Right atrium auricular region (tissue), 2 donors: ENCODE measurements around the gene ARHGAP12. TPM values are rescaled to one million over a fixed set of nuclear protein-coding genes. Genes with fewer than 3 reads are reported as not detected.

Experiments
- DNase-seq: peaks from one replicate; pipeline ENCODE4 v3.0.0-alpha.2; 2019; ENCODE audit warnings: low spot score
- H3K27ac ChIP-seq, 2 donors: fragments of 200-600 bp; sonication (generic); 1 replicate in 1 of 2; 2 replicates in 1 of 2; pipeline ENCODE4 v1.5.1; 2016 to 2019
- H3K27me3 ChIP-seq, 2 donors: fragments of 200-600 bp; sonication (generic); one replicate each; pipeline versions ENCODE4 v1.5.1 to v1.6.0; 2017 to 2019
- H3K36me3 ChIP-seq: fragments of 200-600 bp; sonication (generic); one replicate; pipeline ENCODE4 v1.5.1; 2016
- H3K4me1 ChIP-seq, 2 donors: fragments of 200-600 bp; sonication (generic); one replicate each; pipeline versions ENCODE4 v1.5.1 to v1.6.0; 2017 to 2019
- H3K4me3 ChIP-seq, 2 donors: fragments of 200-600 bp; sonication (generic); 1 replicate in 1 of 2; 2 replicates in 1 of 2; pipeline ENCODE4 v1.5.1; 2017 to 2019; ENCODE audit warnings: mild to moderate bottlenecking in 1 of 2, moderate library complexity in 1 of 2
- H3K9me3 ChIP-seq, 2 donors: fragments of 200-600 bp; sonication (generic); one replicate each; pipeline ENCODE4 v1.5.1; 2019
- CTCF ChIP-seq, 2 donors: fragments of 200-600 bp; sonication (generic); IDR thresholded peaks; one replicate each; pipeline ENCODE4 v1.5.1; 2019; ENCODE audit warnings: antibody characterized with exemption in 2 of 2
- total RNA-seq, 2 donors: library from RNA; depleted of rRNA; stranded (reverse); fragments of >200 nt; gene quantifications; one replicate each; pipeline ENCODE4 v1.1.0, GENCODE V29; 2016

The ARHGAP12 gene
- total RNA-seq, 2 donors from 2014 or later = 20.8 to 24.1 TPM

DNA sequence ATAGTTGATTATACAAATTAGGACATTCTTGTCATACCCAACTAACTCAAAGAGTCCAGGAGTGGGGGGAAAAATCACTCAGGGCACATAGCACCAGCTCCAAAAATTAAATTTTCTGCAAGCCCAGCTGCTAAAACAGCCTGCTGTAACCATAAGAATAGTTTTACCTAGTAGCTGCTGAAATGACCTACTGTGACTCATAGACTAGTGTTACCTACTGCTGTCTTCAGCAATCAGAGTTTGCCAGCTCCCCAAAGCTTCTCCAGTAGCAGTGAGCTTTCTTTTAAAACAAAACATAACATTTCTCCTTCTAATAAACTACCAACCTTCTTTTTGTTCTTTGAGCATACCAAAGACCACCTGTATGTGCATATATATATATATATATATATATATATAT is 4.2 kb upstream of the ARHGAP12 start:
- no peak for DNase-seq
- Histone ChIP-seq H3K9me3 (no peaks in the 10 kb centered on the region), H3K27me3 (no peaks in the 10 kb centered on the region), H3K36me3 (no peaks in the 10 kb centered on the region), H3K4me1 (peaks cover 0 to 15% of the 10 kb centered on the region in 2 donors), H3K27ac (no peak overlapping the region), H3K4me3 (no peak overlapping the region)
- TF ChIP-seq CTCF (IDR thresholded peaks at IDR 0.05) = no peak

DNA sequence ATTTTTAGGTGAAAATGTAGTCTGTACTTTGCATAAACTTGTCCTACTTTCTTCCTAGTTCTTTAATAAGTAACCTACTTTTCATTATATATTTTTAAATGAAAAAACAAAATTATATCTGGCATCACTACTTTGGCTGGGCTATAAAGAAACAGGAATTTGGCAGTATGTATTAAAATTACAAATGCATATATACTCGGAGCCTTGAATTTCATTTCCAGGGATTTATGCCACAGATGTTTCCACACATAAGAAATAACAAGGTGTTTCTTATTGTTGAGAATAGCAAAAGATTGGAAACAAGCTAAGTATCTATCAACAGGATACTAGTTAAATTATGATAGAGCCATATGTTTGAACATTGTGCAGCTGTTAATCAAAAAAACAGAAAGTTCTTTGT is 2.2 kb upstream of the ARHGAP12 start:
- peaks cover 0 to 24% of the 10 kb centered on the region in 2 donors for H3K4me1 ChIP-seq
- DNase-seq = no peak
- H3K27me3 ChIP-seq = no peaks in the 10 kb centered on the region
- H3K4me3 ChIP-seq = no peak overlapping the region
- H3K36me3 ChIP-seq = no peaks in the 10 kb centered on the region
- no peak for TF ChIP-seq CTCF (IDR thresholded peaks at IDR 0.05)
- no peaks in the 10 kb centered on the region for H3K9me3 ChIP-seq
- peak overlapping the region in 1 of 2 donors; percentile 94 for H3K27ac ChIP-seq

GRCh38 chr10:31930023-31930751 is 1.6 kb upstream of the ARHGAP12 start:
- no peak for DNase-seq
- Histone ChIP-seq H3K4me1 (peaks cover 0 to 27% of the 10 kb centered on the region in 2 donors), H3K36me3 (no peaks in the 10 kb centered on the region), H3K27ac (peak overlapping the region; percentile 94 to 98), H3K27me3 (no peaks in the 10 kb centered on the region), H3K9me3 (no peaks in the 10 kb centered on the region), H3K4me3 (peak overlapping the region; percentile 77 to 92)
- no peak for TF ChIP-seq CTCF (IDR thresholded peaks at IDR 0.05)

DNA sequence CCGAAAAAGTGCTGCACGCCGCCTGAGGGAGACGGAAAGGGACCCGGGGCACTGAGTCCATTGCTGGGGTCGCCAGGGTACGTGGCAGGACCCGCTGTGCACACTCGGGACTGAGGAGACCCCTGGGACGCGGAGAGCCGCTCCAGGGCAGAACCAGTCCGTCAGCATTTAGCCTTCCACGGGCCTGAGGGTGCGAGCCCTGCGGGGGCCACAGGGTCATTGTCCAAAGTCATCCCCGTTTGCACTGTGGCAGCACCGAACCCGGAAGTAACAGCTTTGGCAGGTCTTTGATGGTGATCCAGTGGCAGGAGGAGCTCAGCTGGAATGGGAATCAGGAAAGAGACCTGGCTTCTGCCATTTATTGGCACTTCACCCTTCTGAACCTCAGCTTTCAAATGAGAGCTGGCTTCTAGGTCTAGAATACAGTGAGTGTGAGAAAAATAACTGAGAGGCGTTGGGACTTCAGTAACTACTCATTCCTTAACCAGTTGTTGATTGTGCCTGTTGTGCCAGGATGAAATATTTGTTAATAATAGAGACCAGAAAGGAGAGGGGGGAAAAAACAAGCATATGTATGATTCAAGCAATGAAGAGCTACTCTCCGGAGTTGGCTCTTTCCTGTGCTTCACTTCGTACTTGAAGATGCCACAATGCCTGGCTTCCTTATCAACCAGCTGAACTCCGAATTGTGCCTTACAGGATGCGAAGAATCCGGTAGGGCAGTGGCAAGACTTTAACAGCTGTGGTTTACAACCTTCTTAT is 811 bp upstream of the ARHGAP12 start:
- Histone ChIP-seq H3K27me3 (no peaks in the 10 kb centered on the region), H3K9me3 (no peaks in the 10 kb centered on the region), H3K4me3 (peak overlapping the region; percentile 77 to 92), H3K36me3 (no peaks in the 10 kb centered on the region), H3K4me1 (peaks cover 0 to 30% of the 10 kb centered on the region in 2 donors), H3K27ac (peak overlapping the region; percentile 94 to 98)
- TF ChIP-seq CTCF (IDR thresholded peaks at IDR 0.05) = no peak
- peak; percentile 85 for DNase-seq

DNA sequence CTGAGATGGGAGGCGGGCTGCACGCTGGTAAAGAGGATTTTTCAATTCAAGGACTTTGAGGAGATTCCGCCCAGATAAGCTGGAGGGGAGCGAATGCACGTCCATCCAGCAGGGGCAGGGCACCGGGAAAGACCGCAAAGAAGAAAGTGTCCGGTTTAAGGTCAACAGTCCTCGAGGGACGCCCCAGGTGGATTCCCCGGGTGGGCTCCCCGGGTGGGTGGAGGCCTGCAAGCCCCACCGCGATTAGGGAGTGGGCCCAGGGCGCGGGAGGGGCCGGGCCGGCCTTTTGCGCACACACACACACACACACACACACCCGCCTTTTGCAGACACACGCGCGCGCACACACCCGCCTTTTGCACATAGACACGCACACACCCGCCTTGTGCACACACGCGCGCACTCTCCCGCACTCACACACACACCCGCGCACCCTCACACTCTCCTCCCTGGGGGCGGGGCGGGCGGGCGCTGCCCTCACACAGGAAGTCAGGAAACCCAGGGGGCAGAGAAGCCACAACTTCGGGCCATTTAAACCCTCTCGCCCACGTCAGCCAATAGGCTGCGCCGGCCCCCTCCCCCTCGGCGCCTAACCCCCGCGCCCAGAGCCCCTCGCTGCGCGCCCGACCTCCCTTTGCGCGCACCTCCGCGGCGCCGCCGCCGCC is 615 bp downstream of the ARHGAP12 start:
- peaks cover 0 to 30% of the 10 kb centered on the region in 2 donors for H3K4me1 ChIP-seq
- TF ChIP-seq CTCF (IDR thresholded peaks at IDR 0.05) = peak in 1 of 2 donors; percentile 47
- no peaks in the 10 kb centered on the region for H3K27me3 ChIP-seq
- no peaks in the 10 kb centered on the region for H3K36me3 ChIP-seq
- peak overlapping the region; percentile 94 to 98 for H3K27ac ChIP-seq
- peak overlapping the region; percentile 77 to 92 for H3K4me3 ChIP-seq
- peak; percentile 68 for DNase-seq
- no peaks in the 10 kb centered on the region for H3K9me3 ChIP-seq
